K562 (cell line): ENCODE measurements around the gene PRDM16. TPM values are rescaled to one million over a fixed set of nuclear protein-coding genes. Genes with fewer than 3 reads are reported as not detected.

Source experiments
- ATAC-seq: fragments of 200-7000 bp; cut with Tn5 transposase; 3 replicates; pipeline ENCODE4 v1.9.1; 2020; ENCODE audit warnings: moderate library complexity
- BruUV-seq: library from RNA; stranded (reverse); fragments of 400-500 nt; replicated peaks from 2 replicates; lab custom pipeline; 2021; lab: Mats Ljungman, UMichigan
- CTCF ChIA-PET: fragments of 300-600 bp; formaldehyde crosslinking; extraction: SDS; loops from one replicate; lab custom pipeline; 2021; ENCODE audit warnings: low intra/inter-chr PET ratio; lab: Yijun Ruan, JAX
- POLR2A ChIA-PET: fragments of 300-600, 350-650 bp; sonication (Branson Sonifier 250); formaldehyde crosslinking; extraction: SDS; loops from one replicate; lab custom pipeline; 2021; ENCODE audit warnings: antibody characterized with exemption, inconsistent platforms; lab: Yijun Ruan, JAX
- DNase-seq, 4 experiments: peaks; one replicate each; pipeline versions ENCODE4 v3.0.0 to v3.0.0-alpha.2; 2011 to 2018; ENCODE audit warnings: low spot score in 3 of 4, mixed read lengths in 3 of 4; ENCODE audit errors: extremely low read depth in 1 of 4
- FAIRE-seq: peaks from 2 replicates; lab custom pipeline; 2011; peaks lifted over from hg19 to GRCh38; lab: Jason Lieb, UNC
- H2AFZ ChIP-seq: 2 replicates; pipeline ENCODE4 v1.6.0; 2011; ENCODE audit warnings: low read depth, low read length, control low read depth, inconsistent platforms
- H3K27ac ChIP-seq: fragments of 200-600 bp; 3 replicates; pipeline ENCODE4 v1.8.0; 2011; ENCODE audit warnings: low read depth, mild to moderate bottlenecking, control low read depth, inconsistent platforms, low read length, moderate library complexity, mixed read lengths; ENCODE audit errors: extremely low read depth
- H3K27me3 ChIP-seq, 2 experiments: fragments of 300-600 bp in 1 of 2; 2 replicates in 1 of 2; 3 replicates in 1 of 2; pipeline versions ENCODE4 v1.6.0 to v1.8.0; 2011; ENCODE audit warnings: inconsistent platforms in 2 of 2, low read length in 2 of 2, mild to moderate bottlenecking in 1 of 2, mixed read lengths in 1 of 2, moderate library complexity in 1 of 2; ENCODE audit not compliant: control insufficient read depth in 2 of 2, insufficient read depth in 2 of 2
- H3K36me3 ChIP-seq: fragments of 300-600 bp; 3 replicates; pipeline ENCODE4 v1.8.0; 2011; ENCODE audit warnings: mild to moderate bottlenecking, low read length, inconsistent platforms; ENCODE audit not compliant: control insufficient read depth, insufficient read depth
- H3K4me1 ChIP-seq, 2 experiments: fragments of 200-600 bp in 1 of 2; replicated peaks in 1 of 2; 2 replicates in 1 of 2; 3 replicates in 1 of 2; pipeline versions ENCODE4 v1.5.1 to v1.8.0; 2011; ENCODE audit warnings: inconsistent platforms in 2 of 2, low read length in 2 of 2, mild to moderate bottlenecking in 1 of 2, mixed read lengths in 1 of 2, moderate library complexity in 1 of 2; ENCODE audit not compliant: control insufficient read depth in 2 of 2, insufficient read depth in 2 of 2
- H3K4me2 ChIP-seq: 2 replicates; pipeline ENCODE4 v1.6.1; 2011; ENCODE audit warnings: low read length, control low read depth, inconsistent platforms, mixed read lengths; ENCODE audit not compliant: insufficient read depth
- H3K4me3 ChIP-seq: fragments of 200-600 bp; sonication (generic), shearing (Covaris generic); 2 replicates; pipeline ENCODE4 v1.5.1; 2016; ENCODE audit warnings: control low read depth, inconsistent platforms
- H3K79me2 ChIP-seq: fragments of 200-600 bp; 3 replicates; pipeline ENCODE4 v1.8.0; 2011; ENCODE audit warnings: low read length, inconsistent platforms; ENCODE audit not compliant: control insufficient read depth, insufficient read depth
- H3K9ac ChIP-seq, 2 experiments: 2 replicates each; pipeline versions ENCODE4 v1.6.0 to v1.6.1; 2011; ENCODE audit warnings: low read depth in 2 of 2, low read length in 2 of 2, control low read depth in 1 of 2, inconsistent platforms in 1 of 2, mild to moderate bottlenecking in 1 of 2, mixed read lengths in 1 of 2; ENCODE audit not compliant: insufficient read depth in 1 of 2
- H3K9me1 ChIP-seq: one replicate; pipeline ENCODE4 v1.6.0; 2011; ENCODE audit warnings: inconsistent platforms, mild to moderate bottlenecking, low read length, moderate library complexity; ENCODE audit not compliant: control insufficient read depth, insufficient read depth
- H3K9me3 ChIP-seq: replicated peaks from 2 replicates; pipeline ENCODE4 v1.5.1; 2011; ENCODE audit warnings: low read depth, low read length, inconsistent platforms; ENCODE audit not compliant: control insufficient read depth, insufficient read depth
- H4K20me1 ChIP-seq: replicated peaks from 2 replicates; pipeline ENCODE4 v1.6.1; 2011; ENCODE audit warnings: low read length, inconsistent platforms, mixed read lengths; ENCODE audit not compliant: control insufficient read depth, insufficient read depth
- FOSL1 ChIP-seq: fragments of 200-800 bp; sonication (Bioruptor generic); conservative IDR thresholded peaks from 2 replicates; pipeline ENCODE4 v1.6.1; 2016; ENCODE audit warnings: missing genetic modification characterization, missing compliant biosample characterization
- KLF13 ChIP-seq: fragments of 450-650 bp; IDR thresholded peaks from 2 replicates; pipeline ENCODE4 v1.6.1; 2016; ENCODE audit warnings: missing genetic modification characterization, low read depth, mild to moderate bottlenecking, missing compliant biosample characterization, moderate library complexity, borderline replicate concordance
- MLLT1 ChIP-seq, 2 experiments: fragments of 450-650 bp; IDR thresholded peaks; 2 replicates each; pipeline ENCODE4 v1.6.1; 2016
- PHB2 ChIP-seq: fragments of 450-650 bp; IDR thresholded peaks from 2 replicates; pipeline ENCODE4 v1.6.1; 2017; ENCODE audit warnings: low read depth
- UBTF ChIP-seq, 2 experiments: IDR thresholded peaks; 2 replicates each; pipeline ENCODE4 v1.6.1; 2012; ENCODE audit warnings: improper control_type of control experiment in 2 of 2, low read depth in 2 of 2, low read length in 2 of 2, borderline replicate concordance in 1 of 2
- WGBS: fragments of 100-300 bp; shearing (Covaris generic); methylation state at CpG from one replicate; pipeline ENCODE4 v1.1.6; 2016; ENCODE audit warnings: low coverage, mixed read lengths; ENCODE audit not compliant: insufficient coverage; ENCODE audit errors: missing lambda C conversion rate; 5-methylcytosine and 5-hydroxymethylcytosine counted together
- in situ Hi-C: fragments of 300-500 bp; cut with MboI; formaldehyde crosslinking; loops from 4 replicates; pipeline ENCODE4 v1.15.0; 2018; ENCODE audit warnings: inconsistent platforms, mixed read lengths
- intact Hi-C: fragments of 100-400 bp; cut with micrococcal nuclease; formaldehyde crosslinking; loops from 2 replicates; pipeline ENCODE4 v1.14.2; 2022
- polyA plus RNA-seq, 8 experiments: library from polyadenylated mRNA; depleted of rRNA in 4 of 8; stranded (reverse) in 5 of 8; unstranded in 3 of 8; fragments of >200 nt; fragmentation: Nextera tagmentation in 2 of 8; fragmentation: Illumina TruSeq in 1 of 8; extraction: Ambion mirVana in 2 of 8; extraction: Trizol in 1 of 8; gene quantifications; 2 replicates each; pipeline versions ENCODE4 v1.2.1 to v1.2.3, GENCODE V29; 2011 to 2014; ENCODE audit warnings: inconsistent platforms in 1 of 8, missing spikeins in 1 of 8
- total RNA-seq, 7 experiments: library from RNA; depleted of rRNA in 6 of 7; stranded (reverse); fragments of >200 nt in 6 of 7; fragmentation: Illumina TruSeq in 2 of 7; extraction: Trizol in 2 of 7; gene quantifications; 2 replicates each; pipeline versions ENCODE4 v1.2.1 to v1.2.3, GENCODE V29; 2011 to 2021; ENCODE audit warnings: low replicate concordance in 1 of 7

PRDM16 gene
- total and polyA plus RNA-seq, 9 of the 15 experiments (the other 6 are each of a cell fraction or from before 2014, with no cell fraction given), result 0.10 to 0.27 TPM; not detected in 7

GRCh38 chr1:3357526-3358297, 288.7 kb downstream of the PRDM16 start:
- Histone ChIP-seq H3K79me2 (no peaks in the 10 kb centered on the region), H3K9me3 (no peaks in the 10 kb centered on the region), H3K9ac (no peak overlapping the region; a peak in 1 of 4 replicates), H3K27me3 (peaks cover 56 to 94% of the 10 kb centered on the region in 2 experiments), H3K9me1 (no peaks in the 10 kb centered on the region), H3K4me1 (peaks cover 0 to 10% of the 10 kb centered on the region in 2 experiments; a peak in 2 of 5 replicates), H2AFZ (no peak overlapping the region), H4K20me1 (peaks cover 12% of the 10 kb centered on the region), H3K27ac (no peak overlapping the region), H3K36me3 (no peaks in the 10 kb centered on the region), H3K4me2 (no peak overlapping the region), H3K4me3 (no peak overlapping the region)
- ATAC-seq, result no peak
- in situ Hi-C loops, result no loop called here
- intact Hi-C loops, result no loop called here
- no peak for DNase-seq
- BruUV-seq, result no TSS peak
- ChIA-PET POLR2A (interaction anchor here (0.7 kb wide), 2 partner anchors 13 to 14 kb away, joined by 3 to 5 read pairs; no protein-coding TSS in a partner anchor), CTCF (no interaction called here)
- no peak for FAIRE-seq
- WGBS, result 1% methylated on average over 25 of the region's 25 CpGs
- TF ChIP-seq MLLT1 (IDR thresholded peaks at IDR 0.05) (no peak), UBTF (IDR thresholded peaks at IDR 0.05; ENCODE audit: borderline replicate concordance in 1 of 2, low read depth in 2 of 2, low read length in 2 of 2) (0 out of 4 replicates have a peak, but pooled peaks of 1 of the 2 experiments have one; percentile 11), FOSL1 (tag) (no peak), KLF13 (tag) (no peak), PHB2 (no peak)
- TF ChIP-seq, all 486 proteins: peak for 1
